Right hindlimb (tissue), 1 donor: ENCODE data around the gene JAML.

ENCODE experiments used
- DNase-seq: peaks from one replicate; pipeline ENCODE4 v3.0.0-alpha.2; 2018

Gene JAML

GRCh38 chr11:118224511-118225188 is at the start of gene JAML:
Gene JAML, minus strand, starts transcription at chr11:118225011. Its CDS starts 10,145 bp downstream, at chr11:118214866.
- DNase-seq, result no peak

- DNase-seq, result no peak
Observed at GRCh38 chr11:118274186-118274585, 49.4 kb upstream of the JAML start.

GRCh38 chr11:118272001-118272400 is 47.2 kb upstream of the JAML start:
- no peak for DNase-seq

GRCh38 chr11:118267486-118267885 is 42.7 kb upstream of the JAML start:
- no peak for DNase-seq

- no peak for DNase-seq
Observed at GRCh38 chr11:118265954-118266353, 41.1 kb upstream of the JAML start.

GRCh38 chr11:118264569-118265465 is 40.0 kb upstream of the JAML start:
- no peak for DNase-seq

GRCh38 chr11:118263695-118264568 is 39.1 kb upstream of the JAML start, which contains the start of gene MPZL2:
Gene MPZL2, minus strand, starts transcription at chr11:118264297. Its CDS starts 144 bp downstream, at chr11:118264153.
- peak; percentile 25 for DNase-seq

- DNase-seq, result no peak
Observed at GRCh38 chr11:118263112-118263511, 38.3 kb upstream of the JAML start.

DNA sequence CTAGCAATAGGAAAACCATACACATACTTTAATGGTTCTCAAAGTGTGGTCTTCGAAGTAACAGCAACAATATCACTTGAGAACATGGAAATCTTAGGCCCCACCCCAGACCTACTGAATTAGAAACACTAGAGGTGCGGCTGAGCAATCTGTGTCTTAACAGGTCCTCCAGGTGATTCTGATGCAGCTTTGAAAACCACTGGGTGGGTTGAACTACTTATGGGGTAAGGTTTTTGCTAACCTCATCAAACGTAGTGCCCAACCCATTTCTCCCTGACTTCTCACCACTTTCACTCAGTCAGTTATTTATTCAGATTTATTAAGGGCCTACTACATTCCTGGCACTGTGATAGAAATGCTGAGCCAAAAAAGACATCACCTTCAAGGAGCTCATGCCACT is 35.5 kb upstream of the JAML start:
- no peak for DNase-seq

DNA sequence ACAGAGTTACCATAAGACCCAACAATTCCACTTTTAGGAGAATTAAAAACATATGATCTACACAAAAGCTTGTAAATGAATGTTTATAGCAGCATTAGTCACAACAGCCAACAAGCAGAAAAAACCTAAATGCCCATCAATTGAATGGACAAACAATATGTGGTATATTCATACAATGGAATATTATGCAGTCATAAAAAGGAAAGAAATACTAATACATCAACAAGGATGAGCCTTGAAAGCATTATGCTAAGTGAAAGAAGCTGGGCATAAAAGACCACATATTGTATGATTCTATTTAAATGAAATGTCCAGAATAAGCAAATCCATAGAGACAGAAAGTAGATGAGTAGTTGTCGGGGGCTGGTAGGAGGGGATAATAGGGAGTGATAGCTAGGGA is 34.3 kb upstream of the JAML start:
- no peak for DNase-seq

GRCh38 chr11:118258410-118258809 is 33.6 kb upstream of the JAML start:
- DNase-seq, result no peak

- DNase-seq, result no peak
Observed at GRCh38 chr11:118252688-118253087, 27.9 kb upstream of the JAML start.

- peak; percentile 89 for DNase-seq
Observed at GRCh38 chr11:118251858-118252652, 27.2 kb upstream of the JAML start, which contains the start of gene MPZL3. Gene MPZL3, minus strand, starts transcription at chr11:118252365. Its CDS starts 71 bp downstream, at chr11:118252294.

DNA sequence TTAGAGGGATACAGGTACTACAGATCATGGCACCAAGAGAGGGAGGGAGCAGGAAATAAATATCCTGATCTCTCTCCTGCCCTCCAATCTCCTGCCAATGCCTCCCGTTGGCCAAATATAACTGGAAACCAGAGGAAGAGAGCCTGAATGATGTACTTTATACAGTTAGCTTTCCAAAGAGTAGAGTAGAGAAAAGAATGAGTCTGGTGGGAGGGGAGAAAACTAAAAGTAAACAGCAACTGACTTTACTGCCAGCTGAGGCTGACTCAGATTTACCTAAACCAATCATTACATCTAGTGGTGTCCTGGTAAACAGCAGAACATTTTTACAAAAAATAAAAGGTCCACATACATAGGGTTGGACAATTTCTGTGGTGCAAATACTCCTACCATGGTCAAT is 22.2 kb upstream of the JAML start:
- DNase-seq, result no peak

GRCh38 chr11:118245936-118246562 is 21.2 kb upstream of the JAML start:
- no peak for DNase-seq

- no peak for DNase-seq
Observed at GRCh38 chr11:118243993-118244762, 19.4 kb upstream of the JAML start.

GRCh38 chr11:118243161-118243560 is 18.4 kb upstream of the JAML start:
- no peak for DNase-seq

DNA sequence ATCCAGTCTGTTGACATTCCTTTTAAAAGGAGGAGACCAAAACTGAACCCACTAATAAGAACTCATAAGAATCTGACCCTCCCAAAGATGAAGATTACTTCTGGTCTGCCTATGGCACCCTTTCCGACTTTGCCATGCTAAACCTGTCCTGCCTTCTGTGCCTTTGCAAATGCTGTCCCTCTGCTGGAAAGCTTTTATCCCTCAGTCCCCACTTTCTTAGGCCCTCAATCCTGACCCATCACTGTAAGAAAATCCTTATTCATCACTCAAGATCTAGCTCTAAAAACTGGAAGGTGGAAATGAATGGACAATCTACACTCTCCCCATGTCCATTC is 16.9 kb upstream of the JAML start:
- no peak for DNase-seq

GRCh38 chr11:118240999-118241763 is 16.4 kb upstream of the JAML start:
- no peak for DNase-seq
